Stimulated activated naive CD8-positive, alpha-beta T cell treated with anti-CD3 and anti-CD28 coated beads, Interleukin-15, Interleukin-2, amounts not matched to agents 100 ng/mL and 50 ng/mL, for 24 hours (primary cell): ENCODE results near the gene FGFR3.

ENCODE experiments used
- H3K27ac Mint-ChIP-seq: one replicate; pipeline ENCODE4 v1.8.0; 2021; ENCODE audit warnings: mild to moderate bottlenecking, mixed read lengths
- H3K27me3 Mint-ChIP-seq: one replicate; pipeline ENCODE4 v1.8.0; 2021; ENCODE audit warnings: mixed read lengths
- H3K36me3 Mint-ChIP-seq: one replicate; pipeline ENCODE4 v1.8.0; 2021; ENCODE audit warnings: low read depth, mixed read lengths
- H3K4me1 Mint-ChIP-seq: one replicate; pipeline ENCODE4 v1.8.0; 2021; ENCODE audit warnings: low read depth, mixed read lengths
- H3K4me3 Mint-ChIP-seq: one replicate; pipeline ENCODE4 v1.8.0; 2021; ENCODE audit warnings: mild to moderate bottlenecking, mixed read lengths
- H3K9me3 Mint-ChIP-seq: one replicate; pipeline ENCODE4 v1.8.0; 2021; ENCODE audit warnings: mixed read lengths

The FGFR3 gene

GRCh38 chr4:1752284-1753041 lies 40.6 kb upstream of the FGFR3 start:
- Mint-ChIP-seq H3K27ac (no peak overlapping the region), H3K27me3 (no peaks in the 10 kb centered on the region), H3K4me1 (no peaks in the 10 kb centered on the region), H3K9me3 (no peaks in the 10 kb centered on the region), H3K36me3 (no peaks in the 10 kb centered on the region), H3K4me3 (no peak overlapping the region)

- Mint-ChIP-seq H3K9me3 (no peaks in the 10 kb centered on the region), H3K36me3 (no peaks in the 10 kb centered on the region), H3K27ac (no peak overlapping the region), H3K4me1 (no peaks in the 10 kb centered on the region), H3K27me3 (no peaks in the 10 kb centered on the region), H3K4me3 (no peak overlapping the region)
Observed at GRCh38 chr4:1753294-1753696, 39.8 kb upstream of the FGFR3 start.

- Mint-ChIP-seq H3K36me3 (no peaks in the 10 kb centered on the region), H3K27me3 (no peaks in the 10 kb centered on the region), H3K9me3 (no peaks in the 10 kb centered on the region), H3K27ac (no peak overlapping the region), H3K4me3 (no peak overlapping the region), H3K4me1 (no peaks in the 10 kb centered on the region)
Observed at GRCh38 chr4:1753697-1754311, 39.3 kb upstream of the FGFR3 start.

GRCh38 chr4:1754336-1754735 lies 38.8 kb upstream of the FGFR3 start:
- Mint-ChIP-seq H3K4me1 (no peaks in the 10 kb centered on the region), H3K27me3 (no peaks in the 10 kb centered on the region), H3K36me3 (no peaks in the 10 kb centered on the region), H3K9me3 (no peaks in the 10 kb centered on the region), H3K4me3 (no peak overlapping the region), H3K27ac (no peak overlapping the region)

- Mint-ChIP-seq H3K27me3 (no peaks in the 10 kb centered on the region), H3K27ac (no peak overlapping the region), H3K4me1 (no peaks in the 10 kb centered on the region), H3K9me3 (no peaks in the 10 kb centered on the region), H3K4me3 (no peak overlapping the region), H3K36me3 (no peaks in the 10 kb centered on the region)
Observed at GRCh38 chr4:1755297-1755696, 37.8 kb upstream of the FGFR3 start.

- H3K27ac Mint-ChIP-seq = no peak overlapping the region
- H3K36me3 Mint-ChIP-seq = no peaks in the 10 kb centered on the region
- H3K27me3 Mint-ChIP-seq = no peaks in the 10 kb centered on the region
- H3K4me1 Mint-ChIP-seq = no peaks in the 10 kb centered on the region
- no peak overlapping the region for H3K4me3 Mint-ChIP-seq
- no peaks in the 10 kb centered on the region for H3K9me3 Mint-ChIP-seq
Observed at GRCh38 chr4:1756079-1756478, 37.0 kb upstream of the FGFR3 start.

GRCh38 chr4:1756893-1757779 lies 36.0 kb upstream of the FGFR3 start:
- Mint-ChIP-seq H3K27me3 (no peaks in the 10 kb centered on the region), H3K4me3 (no peak overlapping the region), H3K27ac (no peak overlapping the region), H3K4me1 (no peaks in the 10 kb centered on the region), H3K36me3 (no peaks in the 10 kb centered on the region), H3K9me3 (no peaks in the 10 kb centered on the region)

- no peaks in the 10 kb centered on the region for H3K36me3 Mint-ChIP-seq
- no peaks in the 10 kb centered on the region for H3K27me3 Mint-ChIP-seq
- no peaks in the 10 kb centered on the region for H3K4me1 Mint-ChIP-seq
- no peak overlapping the region for H3K27ac Mint-ChIP-seq
- H3K9me3 Mint-ChIP-seq = no peaks in the 10 kb centered on the region
- H3K4me3 Mint-ChIP-seq = no peak overlapping the region
Observed at GRCh38 chr4:1757836-1758235, 35.3 kb upstream of the FGFR3 start.

- no peaks in the 10 kb centered on the region for H3K9me3 Mint-ChIP-seq
- H3K4me3 Mint-ChIP-seq = no peak overlapping the region
- H3K27ac Mint-ChIP-seq = no peak overlapping the region
- H3K36me3 Mint-ChIP-seq = no peaks in the 10 kb centered on the region
- no peaks in the 10 kb centered on the region for H3K4me1 Mint-ChIP-seq
- no peaks in the 10 kb centered on the region for H3K27me3 Mint-ChIP-seq
Observed at GRCh38 chr4:1758306-1759121, 34.6 kb upstream of the FGFR3 start.

- Mint-ChIP-seq H3K4me3 (no peak overlapping the region), H3K9me3 (no peaks in the 10 kb centered on the region), H3K27ac (no peak overlapping the region), H3K4me1 (no peaks in the 10 kb centered on the region), H3K27me3 (no peaks in the 10 kb centered on the region), H3K36me3 (no peaks in the 10 kb centered on the region)
Observed at GRCh38 chr4:1759170-1759817, 33.8 kb upstream of the FGFR3 start.

GRCh38 chr4:1759818-1760223 lies 33.3 kb upstream of the FGFR3 start:
- Mint-ChIP-seq H3K4me1 (no peaks in the 10 kb centered on the region), H3K27ac (no peak overlapping the region), H3K9me3 (no peaks in the 10 kb centered on the region), H3K4me3 (no peak overlapping the region), H3K27me3 (no peaks in the 10 kb centered on the region), H3K36me3 (no peaks in the 10 kb centered on the region)

GRCh38 chr4:1760521-1761071 lies 32.5 kb upstream of the FGFR3 start:
- no peak overlapping the region for H3K4me3 Mint-ChIP-seq
- no peaks in the 10 kb centered on the region for H3K4me1 Mint-ChIP-seq
- H3K9me3 Mint-ChIP-seq = no peaks in the 10 kb centered on the region
- H3K27me3 Mint-ChIP-seq = peaks cover 4% of the 10 kb centered on the region
- H3K36me3 Mint-ChIP-seq = no peaks in the 10 kb centered on the region
- no peak overlapping the region for H3K27ac Mint-ChIP-seq

GRCh38 chr4:1761130-1761689 lies 31.9 kb upstream of the FGFR3 start:
- Mint-ChIP-seq H3K27me3 (peaks cover 5% of the 10 kb centered on the region), H3K4me3 (no peak overlapping the region), H3K27ac (no peak overlapping the region), H3K36me3 (no peaks in the 10 kb centered on the region), H3K4me1 (no peaks in the 10 kb centered on the region), H3K9me3 (no peaks in the 10 kb centered on the region)
